Measurements from ENCODE around the gene ANKRD42. TPM values are rescaled to one million over a fixed set of nuclear protein-coding genes. Genes with fewer than 3 reads are reported as not detected.

The ANKRD42 gene
- 2.2 TPM for total RNA-seq
- polyA plus RNA-seq = 5.7 TPM
- long read RNA-seq, donor 1 = 0 reads
- long read RNA-seq, donor 2 = 0 reads
- long read RNA-seq, donor 3 = 0 reads
- long read RNA-seq, donor 4 = 0 reads
- long read RNA-seq, donor 5, partial matches to known transcripts = 37 of 82 reads
- long read RNA-seq, donor 5, other reads (novel, unspliced or antisense) = 45 of 82 reads
- long read RNA-seq, donor 6, partial matches to known transcripts = 33 of 33 reads
- long read RNA-seq, donor 6, other reads (novel, unspliced or antisense) = 0 of 33 reads
- long read RNA-seq, donor 7, partial matches to known transcripts = 6 of 45 reads
- long read RNA-seq, donor 7, other reads (novel, unspliced or antisense) = 39 of 45 reads
- long read RNA-seq, donor 8, partial matches to known transcripts = 0 of 10 reads
- long read RNA-seq, donor 8, other reads (novel, unspliced or antisense) = 10 of 10 reads
- long read RNA-seq, donor 9 = 0 reads
- long read RNA-seq, donor 10 = 0 reads

DNA sequence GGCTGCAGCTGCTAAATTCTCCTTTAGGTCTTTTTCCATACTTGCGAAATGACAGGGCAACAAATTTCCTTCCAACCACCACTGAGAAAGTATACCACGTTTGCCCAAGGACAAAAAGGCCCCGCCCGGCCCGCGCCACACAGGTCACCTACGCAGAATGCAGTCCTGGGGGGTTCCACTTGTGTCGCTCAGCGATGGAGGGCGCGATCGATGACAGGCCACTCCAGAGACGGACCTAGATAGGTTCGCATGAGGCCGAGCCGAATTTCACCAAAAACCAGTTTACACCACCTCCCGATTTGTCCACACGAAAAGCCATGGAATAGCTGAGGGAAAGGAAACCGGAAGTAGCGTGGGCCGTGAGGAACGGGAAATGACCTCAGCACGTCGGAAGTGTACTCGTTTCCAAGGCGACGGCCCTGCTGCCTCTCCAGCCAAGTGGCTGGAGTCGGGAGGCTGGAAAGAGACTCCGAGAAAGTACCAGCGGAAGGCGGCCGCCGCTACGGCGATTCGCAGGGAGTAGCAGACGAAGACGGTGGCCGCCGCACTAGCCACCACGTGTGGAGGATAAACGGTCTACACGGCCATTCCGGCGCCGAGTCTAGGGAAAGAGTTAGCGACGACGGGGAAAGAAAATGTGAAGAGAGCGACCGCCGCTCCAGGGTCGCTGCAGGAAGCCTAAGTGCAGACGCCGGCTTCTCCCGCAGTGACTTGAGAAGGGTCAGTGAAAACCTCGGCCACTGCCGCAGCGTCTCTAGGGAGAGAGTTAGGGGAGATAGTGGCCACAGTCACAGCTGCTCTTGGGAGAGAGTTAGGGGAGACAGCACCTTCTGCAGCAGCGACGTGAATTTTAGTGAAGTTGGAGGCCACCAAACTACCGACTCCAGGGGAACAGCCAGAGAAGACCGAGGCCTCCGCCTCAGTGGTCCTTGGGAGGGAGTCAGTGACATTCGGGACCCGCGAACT, at the start of gene ANKRD42:
Gene ANKRD42 (plus strand): TSS at position 398 of the 966 bp plus-strand sequence. CDS start 959 bp downstream, outside the sequence.
- H3K4me3 ChIP-seq (ENCODE audit: low read length in 2 of 2) = peak within 1 kb of the TSS; percentile 66 to 94
- H3K27me3 ChIP-seq (ENCODE audit: control insufficient read depth in 2 of 2, insufficient read depth in 1 of 2, low read length in 1 of 2) = no peaks in the 10 kb centered on the region
- no peaks in the 10 kb centered on the region for H3K9me3 ChIP-seq (ENCODE audit: control insufficient read depth in 2 of 2, insufficient read depth in 1 of 2, low read length in 1 of 2)
- WGBS = under 1% methylated on average over 67 of the region's 67 CpGs
- peaks cover 0 to 11% of the 10 kb centered on the region in 2 donors for H3K36me3 ChIP-seq (ENCODE audit: control insufficient read depth in 2 of 2, insufficient read depth in 2 of 2, low read length in 1 of 2)
- H3K4me1 ChIP-seq (ENCODE audit: control insufficient read depth in 2 of 2, insufficient read depth in 2 of 2, low read length in 2 of 2) = peaks cover 11 to 13% of the 10 kb centered on the region in 2 donors
- peak; percentile 79 to 94 (median 88) for DNase-seq (ENCODE audit: low read depth in 6 of 9, low spot score in 9 of 9)
- H3K27ac ChIP-seq (ENCODE audit: low read depth in 1 of 2, low read length in 1 of 2) = peak within 1 kb of the TSS; percentile 70 to 84

GRCh38 chr11:83147895-83148294, 45.6 kb upstream of the ANKRD42 start:
- H3K27me3 ChIP-seq (ENCODE audit: control insufficient read depth in 2 of 2, insufficient read depth in 1 of 2, low read length in 1 of 2) = no peaks in the 10 kb centered on the region
- H3K4me1 ChIP-seq (ENCODE audit: control insufficient read depth in 2 of 2, insufficient read depth in 2 of 2, low read length in 2 of 2) = no peaks in the 10 kb centered on the region
- H3K9me3 ChIP-seq (ENCODE audit: control insufficient read depth in 2 of 2, insufficient read depth in 1 of 2, low read length in 1 of 2) = no peaks in the 10 kb centered on the region
- 96% methylated on average over 4 of the region's 4 CpGs for WGBS
- no peaks in the 10 kb centered on the region for H3K36me3 ChIP-seq (ENCODE audit: control insufficient read depth in 2 of 2, insufficient read depth in 2 of 2, low read length in 1 of 2)
- no peak for DNase-seq (ENCODE audit: low read depth in 6 of 9, low spot score in 9 of 9)
- no peak overlapping the region for H3K4me3 ChIP-seq (ENCODE audit: low read length in 2 of 2)
- H3K27ac ChIP-seq (ENCODE audit: low read depth in 1 of 2, low read length in 1 of 2) = no peak overlapping the region

- no peak overlapping the region for H3K4me3 ChIP-seq (ENCODE audit: low read length in 2 of 2)
- H3K27ac ChIP-seq (ENCODE audit: low read depth in 1 of 2, low read length in 1 of 2) = no peak overlapping the region
- no peaks in the 10 kb centered on the region for H3K9me3 ChIP-seq (ENCODE audit: control insufficient read depth in 2 of 2, insufficient read depth in 1 of 2, low read length in 1 of 2)
- no peaks in the 10 kb centered on the region for H3K36me3 ChIP-seq (ENCODE audit: control insufficient read depth in 2 of 2, insufficient read depth in 2 of 2, low read length in 1 of 2)
- WGBS = 98% methylated on average over 2 of the region's 2 CpGs
- no peaks in the 10 kb centered on the region for H3K27me3 ChIP-seq (ENCODE audit: control insufficient read depth in 2 of 2, insufficient read depth in 1 of 2, low read length in 1 of 2)
- H3K4me1 ChIP-seq (ENCODE audit: control insufficient read depth in 2 of 2, insufficient read depth in 2 of 2, low read length in 2 of 2) = no peaks in the 10 kb centered on the region
- no peak for DNase-seq (ENCODE audit: low read depth in 6 of 9, low spot score in 9 of 9)
Observed at GRCh38 chr11:83150450-83150849, 43.1 kb upstream of the ANKRD42 start.

GRCh38 chr11:83151274-83151977, 42.1 kb upstream of the ANKRD42 start:
- Histone ChIP-seq H3K36me3 (ENCODE audit: control insufficient read depth in 2 of 2, insufficient read depth in 2 of 2, low read length in 1 of 2) (no peaks in the 10 kb centered on the region), H3K27me3 (ENCODE audit: control insufficient read depth in 2 of 2, insufficient read depth in 1 of 2, low read length in 1 of 2) (no peaks in the 10 kb centered on the region), H3K9me3 (ENCODE audit: control insufficient read depth in 2 of 2, insufficient read depth in 1 of 2, low read length in 1 of 2) (no peaks in the 10 kb centered on the region), H3K4me1 (ENCODE audit: control insufficient read depth in 2 of 2, insufficient read depth in 2 of 2, low read length in 2 of 2) (no peaks in the 10 kb centered on the region), H3K27ac (ENCODE audit: low read depth in 1 of 2, low read length in 1 of 2) (no peak overlapping the region), H3K4me3 (ENCODE audit: low read length in 2 of 2) (no peak overlapping the region)
- 97% methylated on average over 10 of the region's 10 CpGs for WGBS
- DNase-seq (ENCODE audit: low read depth in 6 of 9, low spot score in 9 of 9) = no peak

GRCh38 chr11:83152264-83152663, 41.2 kb upstream of the ANKRD42 start:
- H3K27ac ChIP-seq (ENCODE audit: low read depth in 1 of 2, low read length in 1 of 2) = no peak overlapping the region
- no peaks in the 10 kb centered on the region for H3K9me3 ChIP-seq (ENCODE audit: control insufficient read depth in 2 of 2, insufficient read depth in 1 of 2, low read length in 1 of 2)
- H3K27me3 ChIP-seq (ENCODE audit: control insufficient read depth in 2 of 2, insufficient read depth in 1 of 2, low read length in 1 of 2) = no peaks in the 10 kb centered on the region
- WGBS = 97% methylated on average over 2 of the region's 2 CpGs
- no peak overlapping the region for H3K4me3 ChIP-seq (ENCODE audit: low read length in 2 of 2)
- H3K36me3 ChIP-seq (ENCODE audit: control insufficient read depth in 2 of 2, insufficient read depth in 2 of 2, low read length in 1 of 2) = no peaks in the 10 kb centered on the region
- no peaks in the 10 kb centered on the region for H3K4me1 ChIP-seq (ENCODE audit: control insufficient read depth in 2 of 2, insufficient read depth in 2 of 2, low read length in 2 of 2)
- no peak for DNase-seq (ENCODE audit: low read depth in 6 of 9, low spot score in 9 of 9)

- DNase-seq (ENCODE audit: low read depth in 6 of 9, low spot score in 9 of 9) = no peak
Observed at GRCh38 chr11:83153764-83154163, 39.7 kb upstream of the ANKRD42 start.

GRCh38 chr11:83156144-83156995, 37.1 kb upstream of the ANKRD42 start:
- H3K4me1 ChIP-seq (ENCODE audit: control insufficient read depth in 2 of 2, insufficient read depth in 2 of 2, low read length in 2 of 2) = peaks cover 0 to 12% of the 10 kb centered on the region in 2 donors
- WGBS = under 1% methylated on average over 35 of the region's 35 CpGs
- H3K9me3 ChIP-seq (ENCODE audit: control insufficient read depth in 2 of 2, insufficient read depth in 1 of 2, low read length in 1 of 2) = peaks cover 0 to 2% of the 10 kb centered on the region in 2 donors
- peaks cover 0 to 12% of the 10 kb centered on the region in 2 donors for H3K36me3 ChIP-seq (ENCODE audit: control insufficient read depth in 2 of 2, insufficient read depth in 2 of 2, low read length in 1 of 2)
- H3K27me3 ChIP-seq (ENCODE audit: control insufficient read depth in 2 of 2, insufficient read depth in 1 of 2, low read length in 1 of 2) = no peaks in the 10 kb centered on the region
- peak; percentile 95 to 99 (median 97) for DNase-seq (ENCODE audit: low read depth in 6 of 9, low spot score in 9 of 9)
- peak overlapping the region; percentile 89 to 100 for H3K27ac ChIP-seq (ENCODE audit: low read depth in 1 of 2, low read length in 1 of 2)
- H3K4me3 ChIP-seq (ENCODE audit: low read length in 2 of 2) = peak overlapping the region; percentile 80 to 97

More at GRCh38 chr11:83153764-83154163, 39.7 kb upstream of the ANKRD42 start:
- Histone ChIP-seq H3K27me3 (ENCODE audit: control insufficient read depth in 2 of 2, insufficient read depth in 1 of 2, low read length in 1 of 2) (no peaks in the 10 kb centered on the region), H3K27ac (ENCODE audit: low read depth in 1 of 2, low read length in 1 of 2) (no peak overlapping the region), H3K4me3 (ENCODE audit: low read length in 2 of 2) (no peak overlapping the region), H3K9me3 (ENCODE audit: control insufficient read depth in 2 of 2, insufficient read depth in 1 of 2, low read length in 1 of 2) (peaks cover 0 to 2% of the 10 kb centered on the region in 2 donors), H3K4me1 (ENCODE audit: control insufficient read depth in 2 of 2, insufficient read depth in 2 of 2, low read length in 2 of 2) (no peaks in the 10 kb centered on the region), H3K36me3 (ENCODE audit: control insufficient read depth in 2 of 2, insufficient read depth in 2 of 2, low read length in 1 of 2) (no peaks in the 10 kb centered on the region)
- 99% methylated on average over 6 of the region's 6 CpGs for WGBS

Measured in thymus (tissue), 14 donors.